ENCODE results near the gene SNX24.

Gene SNX24

DNA sequence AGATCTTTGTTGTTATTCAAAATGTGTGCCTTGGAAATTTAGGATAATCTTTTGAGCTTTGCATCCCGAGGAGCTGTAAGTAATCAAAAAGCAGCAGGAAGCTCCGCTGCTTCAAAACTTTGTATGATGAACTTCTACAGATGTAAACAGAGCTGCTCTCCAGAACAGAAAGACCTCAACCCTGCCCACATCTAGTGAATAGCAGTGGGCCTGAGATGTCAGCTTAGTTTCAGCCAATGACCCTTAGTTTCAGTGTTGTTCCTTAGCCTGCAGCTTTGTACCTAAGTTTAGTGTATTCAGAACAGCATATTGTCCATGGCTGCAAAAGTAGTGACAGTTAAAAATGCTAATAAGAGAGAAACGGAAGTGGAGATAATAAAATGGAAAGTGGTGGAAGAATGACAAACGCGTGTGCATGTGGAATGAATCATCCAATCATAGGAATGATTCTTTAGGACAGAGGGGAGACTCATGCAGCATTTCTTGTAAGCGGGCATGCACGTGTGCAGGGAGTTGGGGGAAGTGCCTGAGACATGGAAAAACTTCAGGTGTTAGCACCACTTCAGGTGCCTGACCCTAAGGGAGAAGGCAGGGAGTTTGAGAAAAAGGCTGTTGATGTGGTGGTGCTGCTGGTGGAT, 24.9 kb downstream of the SNX24 start:
- H3K36me3 ChIP-seq (ENCODE audit: insufficient read depth, insufficient read length, low read length): no peaks in the 10 kb centered on the region
- no peaks in the 10 kb centered on the region for H3K4me1 ChIP-seq (ENCODE audit: insufficient read depth, insufficient read length)
- H3K27me3 ChIP-seq (ENCODE audit: insufficient read depth, insufficient read length): no peaks in the 10 kb centered on the region
- no peak overlapping the region for H3K4me3 ChIP-seq (ENCODE audit: insufficient read length, low read depth)
- no peak for DNase-seq (ENCODE audit: low read depth, low spot score)
- no peak overlapping the region for H3K9ac ChIP-seq (ENCODE audit: insufficient read length, low read depth)
- no peaks in the 10 kb centered on the region for H3K9me3 ChIP-seq (ENCODE audit: insufficient read depth, low read length)
- no peak for TF ChIP-seq YY1 (IDR thresholded peaks at IDR 0.05; ENCODE audit: insufficient read depth, insufficient read length)
- no peak for TF ChIP-seq SUZ12 (IDR thresholded peaks at IDR 0.05; ENCODE audit: extremely low read depth, insufficient read depth, insufficient read length)
- no peak for TF ChIP-seq ZNF274 (IDR thresholded peaks at IDR 0.05; ENCODE audit: low read depth, low read length)

DNA sequence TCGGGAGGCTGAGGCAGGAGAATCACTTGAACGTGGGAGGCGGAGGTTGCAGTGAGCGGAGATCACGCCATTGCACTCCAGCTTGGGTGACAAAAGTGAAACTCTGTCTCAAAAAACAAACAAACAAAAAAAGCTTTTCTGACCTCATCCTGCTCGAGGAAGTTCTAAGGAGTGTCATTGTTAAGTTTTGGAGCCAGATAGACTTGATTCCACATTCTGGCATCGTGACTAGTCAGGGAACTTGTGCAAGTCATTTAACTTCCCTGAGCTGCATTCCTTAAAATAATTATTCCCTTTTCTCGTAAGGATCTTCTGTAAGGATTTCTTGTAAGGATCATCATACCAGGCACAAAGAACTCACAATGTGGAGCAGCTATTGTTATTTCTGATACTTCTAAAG, 26.2 kb downstream of the SNX24 start:
- TF ChIP-seq YY1 (IDR thresholded peaks at IDR 0.05; ENCODE audit: insufficient read depth, insufficient read length) (no peak), ZNF274 (IDR thresholded peaks at IDR 0.05; ENCODE audit: low read depth, low read length) (no peak), SUZ12 (IDR thresholded peaks at IDR 0.05; ENCODE audit: extremely low read depth, insufficient read depth, insufficient read length) (no peak)
- Histone ChIP-seq H3K9ac (ENCODE audit: insufficient read length, low read depth) (no peak overlapping the region), H3K36me3 (ENCODE audit: insufficient read depth, insufficient read length, low read length) (no peaks in the 10 kb centered on the region), H3K4me3 (ENCODE audit: insufficient read length, low read depth) (no peak overlapping the region), H3K4me1 (ENCODE audit: insufficient read depth, insufficient read length) (no peaks in the 10 kb centered on the region), H3K9me3 (ENCODE audit: insufficient read depth, low read length) (no peaks in the 10 kb centered on the region), H3K27me3 (ENCODE audit: insufficient read depth, insufficient read length) (no peaks in the 10 kb centered on the region)
- no peak for DNase-seq (ENCODE audit: low read depth, low spot score)

- no peak overlapping the region for H3K9ac ChIP-seq (ENCODE audit: insufficient read length, low read depth)
- no peaks in the 10 kb centered on the region for H3K36me3 ChIP-seq (ENCODE audit: insufficient read depth, insufficient read length, low read length)
- DNase-seq (ENCODE audit: low read depth, low spot score): no peak
- TF ChIP-seq YY1 (IDR thresholded peaks at IDR 0.05; ENCODE audit: insufficient read depth, insufficient read length) (no peak), ZNF274 (IDR thresholded peaks at IDR 0.05; ENCODE audit: low read depth, low read length) (no peak), SUZ12 (IDR thresholded peaks at IDR 0.05; ENCODE audit: extremely low read depth, insufficient read depth, insufficient read length) (no peak)
- H3K4me3 ChIP-seq (ENCODE audit: insufficient read length, low read depth): no peak overlapping the region
- H3K27me3 ChIP-seq (ENCODE audit: insufficient read depth, insufficient read length): no peaks in the 10 kb centered on the region
- H3K9me3 ChIP-seq (ENCODE audit: insufficient read depth, low read length): no peaks in the 10 kb centered on the region
- H3K4me1 ChIP-seq (ENCODE audit: insufficient read depth, insufficient read length): no peaks in the 10 kb centered on the region
Observed at GRCh38 chr5:122874179-122874875, 28.9 kb downstream of the SNX24 start.

GRCh38 chr5:122877518-122877917, 32.1 kb downstream of the SNX24 start:
- DNase-seq (ENCODE audit: low read depth, low spot score): no peak
- no peak overlapping the region for H3K9ac ChIP-seq (ENCODE audit: insufficient read length, low read depth)
- TF ChIP-seq SUZ12 (IDR thresholded peaks at IDR 0.05; ENCODE audit: extremely low read depth, insufficient read depth, insufficient read length): no peak
- TF ChIP-seq ZNF274 (IDR thresholded peaks at IDR 0.05; ENCODE audit: low read depth, low read length): no peak
- TF ChIP-seq YY1 (IDR thresholded peaks at IDR 0.05; ENCODE audit: insufficient read depth, insufficient read length): no peak
- no peaks in the 10 kb centered on the region for H3K36me3 ChIP-seq (ENCODE audit: insufficient read depth, insufficient read length, low read length)
- H3K27me3 ChIP-seq (ENCODE audit: insufficient read depth, insufficient read length): no peaks in the 10 kb centered on the region
- H3K4me3 ChIP-seq (ENCODE audit: insufficient read length, low read depth): no peak overlapping the region
- H3K4me1 ChIP-seq (ENCODE audit: insufficient read depth, insufficient read length): no peaks in the 10 kb centered on the region
- H3K9me3 ChIP-seq (ENCODE audit: insufficient read depth, low read length): no peaks in the 10 kb centered on the region

DNA sequence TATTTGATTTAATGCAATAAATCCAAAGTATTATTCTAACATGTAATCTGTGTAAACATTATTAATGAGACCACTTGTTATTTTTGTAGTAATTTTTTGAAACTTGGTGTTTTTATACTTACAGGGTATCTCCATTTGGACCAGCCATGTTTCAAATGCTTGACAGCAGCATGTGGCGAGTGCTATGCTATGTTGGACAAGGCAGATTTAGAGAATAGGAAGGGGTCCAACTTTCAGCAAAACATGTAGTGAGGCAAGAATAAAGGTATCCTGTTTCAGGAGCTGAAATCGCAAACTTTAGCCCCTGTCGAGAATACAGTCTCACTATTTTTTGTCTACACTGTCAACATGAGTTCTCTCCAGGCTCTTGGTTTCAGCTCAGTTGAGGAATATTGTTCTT, 33.7 kb downstream of the SNX24 start:
- TF ChIP-seq ZNF274 (IDR thresholded peaks at IDR 0.05; ENCODE audit: low read depth, low read length): no peak
- no peak for TF ChIP-seq YY1 (IDR thresholded peaks at IDR 0.05; ENCODE audit: insufficient read depth, insufficient read length)
- TF ChIP-seq SUZ12 (IDR thresholded peaks at IDR 0.05; ENCODE audit: extremely low read depth, insufficient read depth, insufficient read length): no peak
- H3K27me3 ChIP-seq (ENCODE audit: insufficient read depth, insufficient read length): no peaks in the 10 kb centered on the region

DNA sequence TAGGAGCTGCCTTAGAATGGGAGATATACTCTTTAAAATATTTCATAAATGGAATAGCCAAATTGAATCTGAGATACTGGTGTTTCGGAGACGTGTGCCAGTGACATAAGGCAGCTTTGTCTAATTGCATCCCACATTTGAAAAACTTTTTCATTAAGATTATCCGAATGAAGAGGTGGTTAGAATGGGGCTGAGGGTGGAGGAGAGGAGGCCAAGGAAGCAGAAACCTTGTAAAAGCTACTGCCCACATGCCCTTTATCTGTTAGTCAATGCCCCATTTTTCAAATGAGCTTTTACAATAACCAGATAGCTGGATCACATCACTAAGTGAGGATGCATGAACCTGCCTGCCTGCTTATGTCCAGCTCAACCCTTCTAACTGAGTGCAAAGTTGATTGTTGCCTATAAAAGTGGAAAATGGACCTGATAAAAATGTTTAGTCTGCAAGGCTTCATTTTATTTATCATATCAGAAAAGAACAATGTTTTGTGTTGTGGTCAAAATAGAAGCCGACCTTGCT, 34.8 kb downstream of the SNX24 start:
- no peak overlapping the region for H3K9ac ChIP-seq (ENCODE audit: insufficient read length, low read depth)
- H3K9me3 ChIP-seq (ENCODE audit: insufficient read depth, low read length): no peaks in the 10 kb centered on the region
- DNase-seq (ENCODE audit: low read depth, low spot score): no peak
- no peaks in the 10 kb centered on the region for H3K27me3 ChIP-seq (ENCODE audit: insufficient read depth, insufficient read length)
- no peaks in the 10 kb centered on the region for H3K36me3 ChIP-seq (ENCODE audit: insufficient read depth, insufficient read length, low read length)
- TF ChIP-seq YY1 (IDR thresholded peaks at IDR 0.05; ENCODE audit: insufficient read depth, insufficient read length) (no peak), SUZ12 (IDR thresholded peaks at IDR 0.05; ENCODE audit: extremely low read depth, insufficient read depth, insufficient read length) (no peak), ZNF274 (IDR thresholded peaks at IDR 0.05; ENCODE audit: low read depth, low read length) (no peak)
- H3K4me1 ChIP-seq (ENCODE audit: insufficient read depth, insufficient read length): no peaks in the 10 kb centered on the region
- no peak overlapping the region for H3K4me3 ChIP-seq (ENCODE audit: insufficient read length, low read depth)

More for the DNA sequence above, 33.7 kb downstream of the SNX24 start:
- Histone ChIP-seq H3K9ac (ENCODE audit: insufficient read length, low read depth) (no peak overlapping the region), H3K9me3 (ENCODE audit: insufficient read depth, low read length) (no peaks in the 10 kb centered on the region), H3K4me3 (ENCODE audit: insufficient read length, low read depth) (no peak overlapping the region), H3K4me1 (ENCODE audit: insufficient read depth, insufficient read length) (no peaks in the 10 kb centered on the region), H3K36me3 (ENCODE audit: insufficient read depth, insufficient read length, low read length) (no peaks in the 10 kb centered on the region)
- DNase-seq (ENCODE audit: low read depth, low spot score): no peak

GRCh38 chr5:122880749-122881148, 35.3 kb downstream of the SNX24 start:
- no peaks in the 10 kb centered on the region for H3K36me3 ChIP-seq (ENCODE audit: insufficient read depth, insufficient read length, low read length)
- H3K27me3 ChIP-seq (ENCODE audit: insufficient read depth, insufficient read length): no peaks in the 10 kb centered on the region
- H3K4me1 ChIP-seq (ENCODE audit: insufficient read depth, insufficient read length): no peaks in the 10 kb centered on the region
- no peak for DNase-seq (ENCODE audit: low read depth, low spot score)
- no peak overlapping the region for H3K4me3 ChIP-seq (ENCODE audit: insufficient read length, low read depth)
- no peak for TF ChIP-seq ZNF274 (IDR thresholded peaks at IDR 0.05; ENCODE audit: low read depth, low read length)
- H3K9ac ChIP-seq (ENCODE audit: insufficient read length, low read depth): no peak overlapping the region
- no peaks in the 10 kb centered on the region for H3K9me3 ChIP-seq (ENCODE audit: insufficient read depth, low read length)

Data from NT2/D1 (cell line).